Erythroblast (primary cell): ENCODE measurements around the gene FNDC3B.

ENCODE experiments used
- GATA1 ChIP-seq: IDR thresholded peaks from 2 replicates; pipeline ENCODE4 v1.6.1; 2011; ENCODE audit warnings: low read depth, mild to moderate bottlenecking, control low read depth, low read length, moderate library complexity
- POLR2A ChIP-seq: IDR thresholded peaks from 2 replicates; pipeline ENCODE4 v1.6.1; 2011; ENCODE audit warnings: mild to moderate bottlenecking, low read length

DNA sequence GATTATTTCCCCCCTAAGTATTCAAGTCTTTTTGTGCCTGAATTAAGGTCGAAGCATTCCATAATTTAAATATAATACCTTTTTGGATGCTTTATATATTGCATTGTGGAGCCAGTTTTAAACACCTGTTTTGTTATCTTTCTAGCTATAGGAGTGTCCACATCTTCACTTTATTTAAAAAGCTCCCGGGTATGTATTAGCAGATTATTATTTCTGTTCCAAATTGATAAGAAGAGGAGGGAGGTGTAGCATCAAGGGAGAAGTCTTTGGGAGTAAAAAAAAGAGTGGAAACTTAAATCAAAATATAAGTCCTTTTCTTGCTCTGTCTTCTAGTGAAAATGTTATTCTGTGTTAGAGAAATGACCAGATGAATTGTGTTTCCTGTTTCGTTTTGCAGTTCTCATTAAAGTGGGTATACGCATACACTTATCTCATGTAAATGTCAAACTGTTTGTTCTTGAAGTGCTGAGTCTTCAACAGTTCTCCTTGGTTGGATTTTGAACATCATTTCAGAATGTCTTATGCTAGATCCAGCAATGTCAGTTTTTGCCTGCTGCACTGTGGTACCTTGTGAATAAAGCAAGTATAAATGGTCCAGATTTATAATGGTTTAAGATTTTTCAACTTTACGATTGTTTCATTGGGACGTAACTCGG is 105.8 kb downstream of the FNDC3B start:
- TF ChIP-seq POLR2A (no peak), GATA1 (no peak)
